HPDE6-E6E7 (cell line): ENCODE measurements around the gene TTLL10.

Source experiments
- DNase-seq: peaks from one replicate; pipeline ENCODE4 v3.0.0; 2011; ENCODE audit warnings: missing footprints; ENCODE audit errors: extremely low spot score

TTLL10 gene

GRCh38 chr1:1222575-1223225, 49.0 kb downstream of the TTLL10 start:
- no peak for DNase-seq

DNA sequence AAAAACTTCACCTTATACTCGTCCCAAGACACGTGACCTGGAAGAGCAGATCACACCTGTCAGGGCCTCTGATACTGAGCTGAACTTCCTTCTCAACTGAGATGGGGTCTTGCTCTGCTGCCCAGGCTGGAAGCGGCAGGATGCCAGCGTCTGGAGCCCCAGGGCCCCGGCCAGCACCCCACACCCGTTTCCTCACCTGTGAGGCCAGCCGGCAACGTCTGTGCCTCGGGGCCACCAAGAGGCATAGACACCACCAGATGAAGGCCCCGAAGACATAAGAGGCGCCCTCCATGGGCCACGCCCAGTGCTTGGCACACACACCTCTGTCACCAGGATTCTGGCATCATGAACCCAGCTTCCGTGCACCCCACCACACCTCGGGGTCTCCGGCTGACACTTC, 49.6 kb downstream of the TTLL10 start:
- DNase-seq = no peak

DNA sequence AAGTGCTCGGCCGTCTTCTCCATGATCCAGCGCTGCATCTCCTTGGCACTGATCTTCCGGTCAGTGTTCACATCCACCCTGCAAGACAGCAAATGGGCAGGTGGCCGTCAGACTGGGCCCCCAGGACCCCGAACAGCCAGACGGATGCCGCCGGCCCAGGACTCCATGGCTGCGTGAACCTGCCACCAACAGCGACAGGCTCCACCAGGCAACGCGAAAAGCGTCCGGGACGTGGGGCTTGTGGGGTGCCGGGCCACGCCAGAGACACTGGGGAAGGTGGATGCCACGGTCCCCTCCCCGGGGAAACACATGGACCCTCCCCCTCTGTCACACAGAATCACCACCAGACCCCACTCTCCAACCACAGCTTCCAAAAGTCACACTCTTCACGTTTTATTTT, 50.2 kb downstream of the TTLL10 start:
- no peak for DNase-seq

GRCh38 chr1:1225238-1225845, 51.7 kb downstream of the TTLL10 start:
- no peak for DNase-seq

- no peak for DNase-seq
These were observed 52.2 kb downstream of the TTLL10 start for GRCh38 chr1:1225913-1226312.

GRCh38 chr1:1226566-1227362, 53.1 kb downstream of the TTLL10 start:
- no peak for DNase-seq

- DNase-seq = no peak
These were observed 53.7 kb downstream of the TTLL10 start for GRCh38 chr1:1227386-1227785.

- DNase-seq = no peak
These were observed 54.5 kb downstream of the TTLL10 start for GRCh38 chr1:1228187-1228586.

GRCh38 chr1:1228596-1229321, 55.1 kb downstream of the TTLL10 start:
- no peak for DNase-seq

DNA sequence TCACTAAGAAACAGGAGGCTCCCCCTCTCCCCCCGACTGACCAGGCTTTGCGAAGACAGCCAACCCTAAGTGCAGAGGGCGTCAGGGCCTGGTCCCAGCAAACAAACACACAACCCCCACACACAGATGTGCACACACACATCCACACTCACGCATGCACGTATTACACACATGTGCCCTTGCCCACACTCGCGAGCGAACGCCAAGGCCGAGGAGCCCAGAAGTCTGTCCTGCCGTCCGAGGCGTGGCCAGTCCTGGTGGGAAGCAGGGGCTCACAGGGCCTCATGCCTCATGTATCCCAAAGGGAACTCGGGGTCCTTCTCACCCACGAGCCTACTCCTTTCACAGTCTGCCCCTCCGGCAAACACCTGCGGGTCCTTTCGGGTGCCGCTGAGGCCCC, 56.1 kb downstream of the TTLL10 start:
- no peak for DNase-seq

DNA sequence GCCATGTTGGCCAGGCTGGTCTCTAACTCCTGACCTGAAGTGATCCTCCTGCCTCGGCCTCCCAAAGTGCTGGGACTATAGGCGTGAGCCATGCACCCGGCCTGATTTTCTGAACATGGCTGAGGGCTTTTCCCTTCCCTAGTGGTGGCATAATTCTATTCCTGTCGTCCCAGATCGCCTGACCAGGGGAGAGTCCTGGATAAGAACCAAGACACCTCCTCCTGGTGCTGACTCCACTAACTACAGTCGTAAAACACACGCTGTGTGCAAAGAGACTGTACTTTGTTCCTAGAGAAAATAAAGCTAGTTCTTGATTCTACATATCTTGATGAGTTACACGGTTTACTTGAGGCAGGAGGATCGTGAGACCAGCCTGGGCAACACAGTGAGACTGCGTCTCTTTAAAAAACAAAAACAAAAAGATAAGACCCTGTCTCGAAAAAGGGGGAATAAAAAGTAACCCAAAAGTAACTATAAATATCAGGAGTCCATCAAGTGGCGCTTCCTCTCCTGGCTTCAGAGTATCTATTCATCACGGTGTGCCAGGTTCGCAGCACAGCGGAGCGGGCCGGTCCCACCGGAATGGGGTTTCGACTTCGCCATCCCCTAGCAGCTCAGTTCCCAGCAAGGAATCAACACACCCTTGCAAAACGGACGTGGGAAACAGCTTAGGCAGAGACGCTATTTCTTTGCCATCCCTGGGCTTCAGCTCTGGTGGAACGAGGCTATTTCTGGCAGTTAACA, 57.1 kb downstream of the TTLL10 start:
- no peak for DNase-seq

- peak; percentile 99 for DNase-seq
These were observed 57.9 kb downstream of the TTLL10 start, which contains the start of gene SDF4 for GRCh38 chr1:1231400-1232207. SDF4 (minus strand) TSS chr1:1232001; CDS start chr1:1228772, 3,229 bp downstream.

DNA sequence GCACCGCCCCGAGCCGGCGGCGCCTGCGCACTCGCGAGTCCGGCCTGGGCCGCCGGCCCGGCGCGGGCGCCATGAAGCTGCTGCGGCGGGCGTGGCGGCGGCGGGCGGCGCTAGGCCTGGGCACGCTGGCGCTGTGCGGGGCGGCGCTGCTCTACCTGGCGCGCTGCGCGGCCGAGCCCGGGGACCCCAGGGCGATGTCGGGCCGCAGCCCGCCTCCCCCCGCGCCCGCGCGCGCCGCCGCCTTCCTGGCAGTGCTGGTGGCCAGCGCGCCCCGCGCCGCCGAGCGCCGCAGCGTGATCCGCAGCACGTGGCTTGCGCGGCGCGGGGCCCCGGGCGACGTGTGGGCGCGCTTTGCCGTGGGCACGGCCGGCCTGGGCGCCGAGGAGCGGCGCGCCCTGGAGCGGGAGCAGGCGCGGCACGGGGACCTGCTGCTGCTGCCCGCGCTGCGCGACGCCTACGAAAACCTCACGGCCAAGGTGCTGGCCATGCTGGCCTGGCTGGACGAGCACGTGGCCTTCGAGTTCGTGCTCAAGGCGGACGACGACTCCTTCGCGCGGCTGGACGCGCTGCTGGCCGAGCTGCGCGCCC, 58.6 kb downstream of the TTLL10 start, which contains the start of gene B3GALT6:
TSS of gene B3GALT6 (plus strand) at position 30 of the 588 bp plus-strand sequence. CDS start at position 72, 42 bp downstream.
- no peak for DNase-seq

DNA sequence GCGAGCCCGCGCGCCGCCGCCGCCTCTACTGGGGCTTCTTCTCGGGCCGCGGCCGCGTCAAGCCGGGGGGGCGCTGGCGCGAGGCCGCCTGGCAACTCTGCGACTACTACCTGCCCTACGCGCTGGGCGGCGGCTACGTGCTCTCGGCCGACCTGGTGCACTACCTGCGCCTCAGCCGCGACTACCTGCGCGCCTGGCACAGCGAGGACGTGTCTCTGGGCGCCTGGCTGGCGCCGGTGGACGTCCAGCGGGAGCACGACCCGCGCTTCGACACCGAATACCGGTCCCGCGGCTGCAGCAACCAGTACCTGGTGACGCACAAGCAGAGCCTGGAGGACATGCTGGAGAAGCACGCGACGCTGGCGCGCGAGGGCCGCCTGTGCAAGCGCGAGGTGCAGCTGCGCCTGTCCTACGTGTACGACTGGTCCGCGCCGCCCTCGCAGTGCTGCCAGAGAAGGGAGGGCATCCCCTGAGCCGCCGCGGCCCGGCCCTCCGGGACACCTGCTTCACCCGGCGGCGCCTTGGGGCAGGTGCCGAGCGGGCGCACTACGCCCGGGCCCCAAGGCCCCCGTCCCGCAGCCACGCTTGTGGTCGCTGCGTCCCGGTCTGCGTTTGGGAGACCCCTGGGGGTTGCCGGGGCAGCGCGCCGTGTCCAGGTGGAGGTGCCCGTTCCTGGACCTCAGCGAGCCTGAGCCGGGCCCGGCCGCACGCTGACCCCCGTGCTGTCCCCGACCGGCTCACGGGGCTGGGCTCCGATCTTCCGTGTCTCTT, 59.3 kb downstream of the TTLL10 start:
- no peak for DNase-seq

- no peak for DNase-seq
These were observed 59.9 kb downstream of the TTLL10 start for GRCh38 chr1:1233567-1233892.

GRCh38 chr1:1234180-1234808, 60.6 kb downstream of the TTLL10 start:
- DNase-seq = no peak

- no peak for DNase-seq
These were observed 61.5 kb downstream of the TTLL10 start for GRCh38 chr1:1235016-1235744.

DNA sequence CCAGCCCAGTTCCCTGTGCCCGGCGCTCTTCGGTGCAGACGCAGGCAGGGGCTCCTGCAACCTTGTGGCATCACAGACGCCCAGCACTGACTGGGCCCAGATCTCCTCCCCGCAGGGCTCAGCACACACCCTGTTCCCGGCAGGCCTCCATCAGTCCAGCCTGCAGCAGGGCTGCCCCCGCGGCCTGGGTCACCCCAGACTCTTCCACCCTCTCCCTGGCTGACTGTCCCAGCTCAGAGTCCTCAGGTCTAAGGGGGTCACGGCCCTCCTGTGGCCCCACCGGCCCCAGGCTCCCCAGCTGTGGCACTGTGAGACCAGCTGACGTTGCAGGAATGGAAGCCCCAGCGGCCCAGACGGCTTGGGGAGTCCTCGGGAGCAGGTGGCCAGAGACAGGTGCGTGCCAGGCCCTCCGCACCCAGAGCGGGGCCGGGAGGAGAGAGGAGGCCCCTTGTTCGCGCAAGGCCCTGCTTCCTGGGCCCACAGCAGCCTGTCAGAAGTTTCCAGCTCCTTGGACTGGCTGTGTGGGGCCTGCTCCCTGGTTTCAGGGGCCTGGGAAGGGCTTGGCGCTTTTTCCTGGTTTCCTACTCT, 62.6 kb downstream of the TTLL10 start:
- no peak for DNase-seq
